HL-60 (cell line): Measurements from ENCODE around the gene HLTF.

Experiments used
- DNase-seq, 2 experiments: peaks; one replicate each; pipeline ENCODE4 v3.0.0-alpha.2; 2010 to 2020; ENCODE audit warnings: low read depth in 1 of 2, low spot score in 1 of 2
- H3K27ac ChIP-seq: fragments of 250-450 bp; sonication (Bioruptor Pico); replicated peaks from 2 replicates; pipeline ENCODE4 v1.5.1; 2020; ENCODE audit warnings: mild to moderate bottlenecking, moderate library complexity
- H3K27me3 ChIP-seq: fragments of 250-450 bp; sonication (Bioruptor Pico); 2 replicates; pipeline ENCODE4 v1.5.1; 2021; ENCODE audit warnings: mild to moderate bottlenecking, moderate library complexity; ENCODE audit not compliant: insufficient read depth, poor library complexity, severe bottlenecking
- H3K4me3 ChIP-seq: replicated peaks from 2 replicates; pipeline ENCODE4 v1.5.1; 2011; ENCODE audit warnings: mild to moderate bottlenecking, control low read depth, low read length; ENCODE audit not compliant: insufficient read depth
- CTCF ChIP-seq: IDR thresholded peaks from one replicate; pipeline ENCODE4 v1.5.1; 2011; ENCODE audit warnings: low read length, control low read depth, inconsistent platforms; ENCODE audit not compliant: insufficient read depth
- GABPA ChIP-seq: IDR thresholded peaks from 2 replicates; pipeline ENCODE4 v1.6.1; 2012; ENCODE audit warnings: low read depth
- POLR2AphosphoS5 ChIP-seq: IDR thresholded peaks from 2 replicates; pipeline ENCODE4 v1.6.1; 2012; ENCODE audit warnings: low read depth
- REST ChIP-seq: IDR thresholded peaks from 2 replicates; pipeline ENCODE4 v1.6.1; 2012; ENCODE audit warnings: low read depth; ENCODE audit not compliant: insufficient replicate concordance
- SPI1 ChIP-seq: IDR thresholded peaks from 2 replicates; pipeline ENCODE4 v1.6.1; 2012; ENCODE audit warnings: low read depth, mild to moderate bottlenecking, borderline replicate concordance

The HLTF gene

GRCh38 chr3:149042789-149043386 lies 43.4 kb downstream of the HLTF start:
- TF ChIP-seq CTCF (no peak), REST (no peak), GABPA (no peak), POLR2AphosphoS5 (no peak), SPI1 (no peak)
- Histone ChIP-seq H3K27ac (no peak overlapping the region), H3K4me3 (no peak overlapping the region), H3K27me3 (no peaks in the 10 kb centered on the region)
- no peak for DNase-seq

GRCh38 chr3:149038322-149038721 lies 48.0 kb downstream of the HLTF start:
- DNase-seq, result no peak
- TF ChIP-seq POLR2AphosphoS5, result no peak
- TF ChIP-seq CTCF, result no peak
- TF ChIP-seq GABPA, result no peak
- TF ChIP-seq REST, result no peak
- no peak overlapping the region for H3K27ac ChIP-seq
- H3K27me3 ChIP-seq, result no peaks in the 10 kb centered on the region
- H3K4me3 ChIP-seq, result no peak overlapping the region

GRCh38 chr3:149037684-149038083 lies 48.6 kb downstream of the HLTF start:
- H3K27ac ChIP-seq, result no peak overlapping the region
- no peak for DNase-seq
- no peaks in the 10 kb centered on the region for H3K27me3 ChIP-seq
- no peak overlapping the region for H3K4me3 ChIP-seq
- TF ChIP-seq GABPA, result no peak
- TF ChIP-seq REST, result no peak
- no peak for TF ChIP-seq SPI1
- TF ChIP-seq CTCF, result no peak
- TF ChIP-seq POLR2AphosphoS5, result no peak
